NT2/D1 (cell line): ENCODE measurements around the gene AOPEP.

Experiments used
- SUZ12 ChIP-seq: IDR thresholded peaks from 2 replicates; pipeline ENCODE4 v1.6.1; 2011; ENCODE audit not compliant: insufficient read length, insufficient read depth; ENCODE audit errors: extremely low read depth
- ZNF274 ChIP-seq: IDR thresholded peaks from 2 replicates; pipeline ENCODE4 v1.6.1; 2011; ENCODE audit warnings: mild to moderate bottlenecking, low read depth, low read length

DNA sequence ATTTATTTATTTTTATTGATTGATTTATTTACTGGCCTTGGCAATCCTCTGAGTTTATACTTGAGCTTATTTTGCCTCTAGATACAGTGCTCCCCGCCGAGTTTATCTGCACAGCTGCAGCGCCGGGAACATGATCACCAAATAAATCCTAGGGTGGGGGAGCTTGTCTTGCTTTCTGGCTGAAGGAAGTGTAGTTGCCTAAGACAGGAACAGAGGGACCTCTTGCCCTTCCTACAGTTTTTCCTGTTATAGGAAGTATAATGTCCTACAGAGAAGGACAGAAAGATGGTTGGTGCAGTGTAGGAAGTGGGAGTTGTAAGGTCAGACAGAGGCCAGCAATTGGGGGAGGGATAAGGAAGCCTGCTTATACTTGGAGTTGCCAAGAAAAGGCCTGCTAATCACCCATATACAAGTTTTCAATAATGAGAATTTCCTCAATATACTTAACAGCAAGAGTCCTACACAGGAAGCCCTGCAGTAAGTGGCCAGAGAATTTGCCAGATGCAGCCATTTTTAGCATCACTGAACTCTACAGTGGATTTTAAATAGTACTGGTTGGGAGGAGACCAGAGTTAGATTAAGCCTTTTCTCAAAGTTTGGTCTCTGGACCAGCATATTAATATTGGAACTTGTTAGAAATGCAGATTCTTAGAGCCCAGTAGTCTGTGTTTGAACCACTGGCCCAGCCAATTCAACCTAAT, 7.7 kb downstream of the AOPEP start:
- TF ChIP-seq SUZ12 = no peak
- TF ChIP-seq ZNF274 = no peak
